GM06990 (cell line): ENCODE results near the gene IL16.

Source experiments
- DNase-seq: peaks from one replicate; pipeline ENCODE4 v3.0.0-alpha.2; 2011; ENCODE audit not compliant: insufficient read length; ENCODE audit errors: extremely low read depth
- H3K27me3 ChIP-seq: replicated peaks from 2 replicates; pipeline ENCODE4 v1.6.0; 2011; ENCODE audit warnings: low read length; ENCODE audit not compliant: control insufficient read depth, insufficient read depth
- H3K36me3 ChIP-seq: 2 replicates; pipeline ENCODE4 v1.5.1; 2011; ENCODE audit warnings: low read length; ENCODE audit not compliant: control insufficient read depth, insufficient read depth
- H3K4me3 ChIP-seq: replicated peaks from 2 replicates; pipeline ENCODE4 v1.5.1; 2011; ENCODE audit warnings: low read depth, mild to moderate bottlenecking, control low read depth, low read length
- CTCF ChIP-seq: IDR thresholded peaks from 2 replicates; pipeline ENCODE4 v1.5.1; 2011; ENCODE audit warnings: low read length, control low read depth, mild to moderate bottlenecking, inconsistent platforms; ENCODE audit not compliant: insufficient read depth, poor library complexity, severe bottlenecking

IL16 gene

GRCh38 chr15:81301815-81302399 is 105.2 kb downstream of the IL16 start:
- Histone ChIP-seq H3K36me3 (peaks cover 49% of the 10 kb centered on the region), H3K27me3 (no peaks in the 10 kb centered on the region), H3K4me3 (peak overlapping the region; percentile 73)
- TF ChIP-seq CTCF, result peak; percentile 6
- DNase-seq, result peak; percentile 66

GRCh38 chr15:81302701-81303109 is 106.0 kb downstream of the IL16 start:
- Histone ChIP-seq H3K36me3 (peaks cover 57% of the 10 kb centered on the region), H3K27me3 (no peaks in the 10 kb centered on the region), H3K4me3 (peak overlapping the region; percentile 63)
- DNase-seq, result no peak
- no peak for TF ChIP-seq CTCF

- peaks cover 63% of the 10 kb centered on the region for H3K36me3 ChIP-seq
- DNase-seq, result no peak
- peak overlapping the region; percentile 63 for H3K4me3 ChIP-seq
- no peak for TF ChIP-seq CTCF
- no peaks in the 10 kb centered on the region for H3K27me3 ChIP-seq
Observed at GRCh38 chr15:81303244-81304225, 106.9 kb downstream of the IL16 start.

GRCh38 chr15:81304226-81304625 is 107.5 kb downstream of the IL16 start:
- no peak for DNase-seq
- no peak overlapping the region for H3K4me3 ChIP-seq
- no peak for TF ChIP-seq CTCF
- no peaks in the 10 kb centered on the region for H3K27me3 ChIP-seq
- H3K36me3 ChIP-seq, result peaks cover 68% of the 10 kb centered on the region

- no peak for DNase-seq
- no peak for TF ChIP-seq CTCF
- Histone ChIP-seq H3K36me3 (peaks cover 47% of the 10 kb centered on the region), H3K4me3 (no peak overlapping the region), H3K27me3 (no peaks in the 10 kb centered on the region)
Observed at GRCh38 chr15:81308260-81308659, 111.6 kb downstream of the IL16 start.
